Measurements from ENCODE around the gene TNS3. TPM values are rescaled to one million over a fixed set of nuclear protein-coding genes. Genes with fewer than 3 reads are reported as not detected.
"Not testable (repeated sequence)": the region's sequence is repeated elsewhere in the genome, so short reads cannot be mapped to it uniquely, and the experiment has no call there.

The TNS3 gene
- total and polyA plus RNA-seq, 3 experiments from 2014 or later: 1.4 to 1.5 TPM; not detected in 1

- H3K4me3 Mint-ChIP-seq: no peak overlapping the region
- no peaks in the 10 kb centered on the region for H3K4me1 ChIP-seq (ENCODE audit: insufficient read depth, low read length)
- no peak overlapping the region for H3K27ac Mint-ChIP-seq
- H3K27me3 ChIP-seq (ENCODE audit: insufficient read depth, low read length, poor library complexity, severe bottlenecking): no peaks in the 10 kb centered on the region
- H3K9me3 Mint-ChIP-seq: peaks cover 0 to 11% (median 0%) of the 10 kb centered on the region in 5 donors
- no peaks in the 10 kb centered on the region for H3K36me3 ChIP-seq (ENCODE audit: insufficient read depth, low read length)
- no peaks in the 10 kb centered on the region for H3K27me3 Mint-ChIP-seq
- ChIA-PET POLR2A (no interaction called here), CTCF (no interaction called here)
- H3K27ac ChIP-seq (ENCODE audit: low read depth, low read length): no peak overlapping the region
- no peaks in the 10 kb centered on the region for H3K36me3 Mint-ChIP-seq
- H3K9me3 ChIP-seq (ENCODE audit: low read length): no peaks in the 10 kb centered on the region
- H3K4me1 Mint-ChIP-seq: no peaks in the 10 kb centered on the region
- H3K4me3 ChIP-seq (ENCODE audit: low read length): no peak overlapping the region
- no peak for DNase-seq
These were observed 35.0 kb downstream of the TNS3 start for GRCh38 chr7:47546733-47547494.

DNA sequence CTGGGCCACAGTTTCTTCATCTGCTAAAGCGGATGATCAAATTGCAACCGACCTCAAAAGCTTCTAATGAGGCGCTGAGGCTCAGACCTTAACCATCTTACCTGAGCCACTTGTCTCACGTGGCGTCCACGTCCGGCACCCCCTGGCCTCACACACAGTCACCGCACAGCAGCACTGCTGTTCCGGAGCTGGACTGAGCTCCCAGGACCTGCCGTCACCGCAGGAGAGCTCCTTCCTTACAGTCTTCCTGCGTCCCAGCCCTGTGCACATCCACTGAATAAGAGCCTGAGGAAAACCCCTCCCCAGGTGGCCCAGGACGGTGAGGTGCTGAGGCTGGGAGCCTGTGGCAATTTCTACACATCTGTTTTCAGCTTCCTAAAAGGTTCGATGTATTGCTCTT is 35.7 kb downstream of the TNS3 start:
- no peak overlapping the region for H3K4me3 Mint-ChIP-seq
- H3K4me3 ChIP-seq (ENCODE audit: low read length): no peak overlapping the region
- CTCF ChIA-PET: no interaction called here

GRCh38 chr7:47544416-47544815 is 37.5 kb downstream of the TNS3 start:
- no peaks in the 10 kb centered on the region for H3K36me3 ChIP-seq (ENCODE audit: insufficient read depth, low read length)
- DNase-seq: no peak
- H3K4me1 ChIP-seq (ENCODE audit: insufficient read depth, low read length): no peaks in the 10 kb centered on the region
- Mint-ChIP-seq H3K27me3 (peaks cover 0 to 2% of the 10 kb centered on the region in 2 donors), H3K36me3 (no peaks in the 10 kb centered on the region), H3K4me1 (no peaks in the 10 kb centered on the region), H3K27ac (no peak overlapping the region), H3K4me3 (no peak overlapping the region), H3K9me3 (peaks cover 0 to 9% (median 0%) of the 10 kb centered on the region in 5 donors)
- CTCF ChIA-PET: no interaction called here
- no peak overlapping the region for H3K4me3 ChIP-seq (ENCODE audit: low read length)
- H3K9me3 ChIP-seq (ENCODE audit: low read length): no peaks in the 10 kb centered on the region
- no peaks in the 10 kb centered on the region for H3K27me3 ChIP-seq (ENCODE audit: insufficient read depth, low read length, poor library complexity, severe bottlenecking)
- POLR2A ChIA-PET: no interaction called here
- H3K27ac ChIP-seq (ENCODE audit: low read depth, low read length): no peak overlapping the region

More for the DNA sequence above, 35.7 kb downstream of the TNS3 start:
- Mint-ChIP-seq H3K27me3 (no peaks in the 10 kb centered on the region), H3K27ac (no peak overlapping the region), H3K9me3 (peaks cover 0 to 9% (median 0%) of the 10 kb centered on the region in 5 donors), H3K36me3 (no peaks in the 10 kb centered on the region), H3K4me1 (no peaks in the 10 kb centered on the region)
- no peak for DNase-seq
- Histone ChIP-seq H3K27ac (ENCODE audit: low read depth, low read length) (no peak overlapping the region), H3K36me3 (ENCODE audit: insufficient read depth, low read length) (no peaks in the 10 kb centered on the region), H3K27me3 (ENCODE audit: insufficient read depth, low read length, poor library complexity, severe bottlenecking) (no peaks in the 10 kb centered on the region), H3K4me1 (ENCODE audit: insufficient read depth, low read length) (no peaks in the 10 kb centered on the region), H3K9me3 (ENCODE audit: low read length) (no peaks in the 10 kb centered on the region)
- POLR2A ChIA-PET: no interaction called here

GRCh38 chr7:47543714-47544113 is 38.2 kb downstream of the TNS3 start:
- no peak overlapping the region for H3K27ac ChIP-seq (ENCODE audit: low read depth, low read length)
- no peak overlapping the region for H3K4me3 ChIP-seq (ENCODE audit: low read length)
- CTCF ChIA-PET: no interaction called here
- H3K36me3 ChIP-seq (ENCODE audit: insufficient read depth, low read length): no peaks in the 10 kb centered on the region
- no peaks in the 10 kb centered on the region for H3K36me3 Mint-ChIP-seq
- peaks cover 0 to 5% of the 10 kb centered on the region in 2 donors for H3K27me3 Mint-ChIP-seq
- no peak for DNase-seq
- H3K27me3 ChIP-seq (ENCODE audit: insufficient read depth, low read length, poor library complexity, severe bottlenecking): no peaks in the 10 kb centered on the region
- no peaks in the 10 kb centered on the region for H3K4me1 Mint-ChIP-seq
- POLR2A ChIA-PET: no interaction called here
- no peaks in the 10 kb centered on the region for H3K9me3 ChIP-seq (ENCODE audit: low read length)
- H3K4me3 Mint-ChIP-seq: no peak overlapping the region
- H3K27ac Mint-ChIP-seq: no peak overlapping the region
- H3K4me1 ChIP-seq (ENCODE audit: insufficient read depth, low read length): no peaks in the 10 kb centered on the region
- peaks cover 0 to 10% (median 0%) of the 10 kb centered on the region in 5 donors for H3K9me3 Mint-ChIP-seq

DNA sequence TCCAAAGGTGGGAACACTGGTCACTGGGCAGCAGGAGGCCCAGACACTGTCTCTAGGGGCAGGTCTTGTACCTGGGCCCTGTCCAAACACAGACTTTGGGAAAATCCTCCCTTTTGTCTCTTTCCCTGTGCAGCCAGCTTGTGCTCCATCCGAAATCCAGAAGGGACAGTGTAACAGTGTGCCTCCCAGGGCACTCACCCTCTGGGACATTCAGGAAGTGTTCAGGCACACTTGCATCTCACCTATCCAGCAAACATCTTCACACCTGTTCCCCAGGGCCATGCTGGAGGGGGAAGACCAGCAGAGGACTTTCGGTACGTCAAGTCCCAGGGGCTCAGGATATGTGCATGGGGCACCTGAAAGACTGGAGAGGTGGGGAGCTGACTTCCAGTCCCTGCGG is 38.9 kb downstream of the TNS3 start:
- Histone ChIP-seq H3K4me3 (ENCODE audit: low read length) (no peak overlapping the region), H3K27ac (ENCODE audit: low read depth, low read length) (no peak overlapping the region), H3K9me3 (ENCODE audit: low read length) (no peaks in the 10 kb centered on the region), H3K36me3 (ENCODE audit: insufficient read depth, low read length) (no peaks in the 10 kb centered on the region), H3K27me3 (ENCODE audit: insufficient read depth, low read length, poor library complexity, severe bottlenecking) (no peaks in the 10 kb centered on the region), H3K4me1 (ENCODE audit: insufficient read depth, low read length) (no peaks in the 10 kb centered on the region)
- ChIA-PET CTCF (no interaction called here), POLR2A (no interaction called here)
- Mint-ChIP-seq H3K9me3 (peaks cover 0 to 9% (median 0%) of the 10 kb centered on the region in 5 donors), H3K4me1 (no peaks in the 10 kb centered on the region), H3K36me3 (no peaks in the 10 kb centered on the region), H3K4me3 (no peak overlapping the region), H3K27me3 (peaks cover 0 to 5% of the 10 kb centered on the region in 2 donors), H3K27ac (no peak overlapping the region)
- DNase-seq: no peak

GRCh38 chr7:47542051-47542450 is 39.9 kb downstream of the TNS3 start:
- ChIA-PET POLR2A (no interaction called here), CTCF (no interaction called here)
- Mint-ChIP-seq H3K9me3 (peaks cover 0 to 8% (median 0%) of the 10 kb centered on the region in 5 donors), H3K4me1 (no peaks in the 10 kb centered on the region), H3K36me3 (no peaks in the 10 kb centered on the region), H3K27ac (no peak overlapping the region), H3K27me3 (peaks cover 3 to 5% of the 10 kb centered on the region in 2 donors), H3K4me3 (no peak overlapping the region)
- no peak for DNase-seq
- H3K4me1 ChIP-seq (ENCODE audit: insufficient read depth, low read length): no peaks in the 10 kb centered on the region
- no peak overlapping the region for H3K27ac ChIP-seq (ENCODE audit: low read depth, low read length)
- H3K4me3 ChIP-seq (ENCODE audit: low read length): no peak overlapping the region
- no peaks in the 10 kb centered on the region for H3K27me3 ChIP-seq (ENCODE audit: insufficient read depth, low read length, poor library complexity, severe bottlenecking)
- H3K9me3 ChIP-seq (ENCODE audit: low read length): no peaks in the 10 kb centered on the region
- no peaks in the 10 kb centered on the region for H3K36me3 ChIP-seq (ENCODE audit: insufficient read depth, low read length)

- H3K27me3 ChIP-seq (ENCODE audit: insufficient read depth, low read length, poor library complexity, severe bottlenecking); CTCF ChIA-PET; H3K9me3 ChIP-seq (ENCODE audit: low read length); POLR2A ChIA-PET; H3K4me1 Mint-ChIP-seq; H3K36me3 Mint-ChIP-seq; H3K9me3 Mint-ChIP-seq; H3K4me3 Mint-ChIP-seq; H3K4me3 ChIP-seq (ENCODE audit: low read length); H3K4me1 ChIP-seq (ENCODE audit: insufficient read depth, low read length); DNase-seq; H3K36me3 ChIP-seq (ENCODE audit: insufficient read depth, low read length); H3K27ac Mint-ChIP-seq; H3K27ac ChIP-seq (ENCODE audit: low read depth, low read length); H3K27me3 Mint-ChIP-seq: not testable (repeated sequence)
These were observed 40.4 kb downstream of the TNS3 start for GRCh38 chr7:47541485-47541884.

DNA sequence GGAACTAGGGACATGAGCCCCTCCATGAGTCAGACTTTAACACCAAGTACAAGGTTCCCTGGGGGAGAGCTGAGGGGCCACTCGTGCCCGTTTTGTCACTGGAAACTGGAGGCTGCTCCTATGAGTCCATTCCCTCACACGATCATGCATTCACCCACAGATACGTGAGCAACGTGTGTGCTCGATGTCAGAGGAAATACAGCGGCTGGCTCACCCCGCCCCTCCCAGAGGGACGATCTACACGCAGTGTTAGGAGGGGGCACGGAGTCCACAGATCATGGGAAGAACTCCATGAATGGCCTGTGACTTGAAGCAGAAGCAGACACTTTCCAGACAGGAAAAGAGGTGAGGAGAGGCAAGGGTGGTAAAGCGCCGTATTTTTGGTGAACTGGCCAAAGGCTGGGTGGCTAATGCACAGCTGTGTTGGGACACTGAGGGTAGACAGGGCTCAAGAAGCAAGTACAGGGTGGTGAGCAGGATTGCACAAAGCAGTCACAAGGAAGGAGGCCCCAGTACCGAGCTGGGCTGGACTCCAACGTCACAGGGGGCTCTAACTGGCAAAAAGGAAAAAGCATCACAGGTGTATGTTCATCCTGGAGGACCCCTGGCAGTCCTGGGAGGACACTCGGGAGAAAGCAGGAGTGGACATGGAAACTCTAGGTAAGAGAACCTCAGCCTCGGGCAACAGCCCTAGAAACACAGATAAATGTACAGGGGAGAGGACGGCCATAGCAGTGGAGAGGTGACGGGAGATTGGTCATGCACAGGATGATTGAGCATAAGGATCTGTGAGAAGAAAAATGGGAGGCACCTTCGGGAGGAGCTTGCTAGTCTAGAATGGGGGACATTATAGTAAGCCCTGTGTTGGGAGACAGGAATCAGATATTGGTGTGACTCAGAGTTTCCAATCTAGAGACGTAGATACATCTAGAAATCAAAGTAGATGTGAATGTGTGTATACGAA is 41.2 kb downstream of the TNS3 start:
- Histone ChIP-seq H3K9me3 (ENCODE audit: low read length) (no peaks in the 10 kb centered on the region), H3K4me1 (ENCODE audit: insufficient read depth, low read length) (no peaks in the 10 kb centered on the region), H3K4me3 (ENCODE audit: low read length) (no peak overlapping the region), H3K36me3 (ENCODE audit: insufficient read depth, low read length) (no peaks in the 10 kb centered on the region), H3K27me3 (ENCODE audit: insufficient read depth, low read length, poor library complexity, severe bottlenecking) (no peaks in the 10 kb centered on the region), H3K27ac (ENCODE audit: low read depth, low read length) (no peak overlapping the region)
- Mint-ChIP-seq H3K27me3 (peaks cover 3 to 5% of the 10 kb centered on the region in 2 donors), H3K4me1 (no peaks in the 10 kb centered on the region), H3K36me3 (no peaks in the 10 kb centered on the region), H3K27ac (no peak overlapping the region), H3K4me3 (no peak overlapping the region), H3K9me3 (peaks cover 0 to 8% (median 0%) of the 10 kb centered on the region in 5 donors)
- POLR2A ChIA-PET: no interaction called here
- no peak for DNase-seq
- CTCF ChIA-PET: no interaction called here

Data from CD8-positive, alpha-beta memory T cell (primary cell).